ENCODE data around the gene SNX25.

- TF ChIP-seq RBBP5 (conservative IDR thresholded peaks at IDR 0.05): no peak
- no peak for TF ChIP-seq CTCF (IDR thresholded peaks at IDR 0.05 in 2 of 3, conservative IDR thresholded peaks at IDR 0.05 in 1 of 3; ENCODE audit: control insufficient read depth in 2 of 3, extremely low read depth in 1 of 3, insufficient read depth in 1 of 3, low read depth in 3 of 3, low read length in 3 of 3)
- TF ChIP-seq ZBED1 (IDR thresholded peaks at IDR 0.05; ENCODE audit: borderline replicate concordance): no peak
- TF ChIP-seq, protein P1, sequence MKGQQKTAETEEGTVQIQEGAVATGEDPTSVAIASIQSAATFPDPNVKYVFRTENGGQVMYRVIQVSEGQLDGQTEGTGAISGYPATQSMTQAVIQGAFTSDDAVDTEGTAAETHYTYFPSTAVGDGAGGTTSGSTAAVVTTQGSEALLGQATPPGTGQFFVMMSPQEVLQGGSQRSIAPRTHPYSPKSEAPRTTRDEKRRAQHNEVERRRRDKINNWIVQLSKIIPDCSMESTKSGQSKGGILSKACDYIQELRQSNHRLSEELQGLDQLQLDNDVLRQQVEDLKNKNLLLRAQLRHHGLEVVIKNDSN (IDR thresholded peaks at IDR 0.05; ENCODE audit: borderline replicate concordance, extremely low read length, insufficient read depth, low read depth, low read length): no peak
- no peak for TF ChIP-seq ZZZ3 (IDR thresholded peaks at IDR 0.05; ENCODE audit: control insufficient read depth, insufficient read length, low read depth)
- TF ChIP-seq SP1 (IDR thresholded peaks at IDR 0.05; ENCODE audit: low read depth, low read length): no peak
- TF ChIP-seq POLR2A (IDR thresholded peaks at IDR 0.05; ENCODE audit: low read depth, low read length): no peak
- no peak for TF ChIP-seq TARDBP (IDR thresholded peaks at IDR 0.05; ENCODE audit: borderline replicate concordance)
- TF ChIP-seq SIN3A (IDR thresholded peaks at IDR 0.05; ENCODE audit: low read depth, low read length): no peak
- no peak for TF ChIP-seq NR2F1 (conservative IDR thresholded peaks at IDR 0.05)
- TF ChIP-seq FOS (IDR thresholded peaks at IDR 0.05; ENCODE audit: borderline replicate concordance, extremely low read depth, insufficient read length): no peak
- TF ChIP-seq ESRRA (IDR thresholded peaks at IDR 0.05; ENCODE audit: low read length): no peak
- no peak for TF ChIP-seq NFIC (IDR thresholded peaks at IDR 0.05; ENCODE audit: low read depth, low read length)
- no peak for TF ChIP-seq FOXM1 (IDR thresholded peaks at IDR 0.05; ENCODE audit: low read depth, low read length)
Observed at GRCh38 chr4:185364886-185365285, 155.5 kb downstream of the SNX25 start.
